H1 (cell line): Measurements from ENCODE around the gene ACSF2. TPM values are rescaled to one million over a fixed set of nuclear protein-coding genes. Genes with fewer than 3 reads are reported as not detected.

ENCODE experiments used
- CHD7 ChIP-seq: fragments of 300-600 bp; sonication (generic); IDR thresholded peaks from 2 replicates; pipeline ENCODE4 v1.7.1; 2012; ENCODE audit warnings: low read length, moderate library complexity, mild to moderate bottlenecking, inconsistent platforms; ENCODE audit not compliant: insufficient replicate concordance
- KDM4A ChIP-seq: IDR thresholded peaks from one replicate; pipeline ENCODE4 v1.7.1; 2012; ENCODE audit warnings: low read depth, mild to moderate bottlenecking, moderate library complexity, low read length, inconsistent platforms; ENCODE audit not compliant: severe bottlenecking
- ZNF274 ChIP-seq: IDR thresholded peaks from 2 replicates; pipeline ENCODE4 v1.7.0; 2012; ENCODE audit warnings: low read length, borderline replicate concordance; ENCODE audit errors: extremely low read depth
- polyA plus RNA-seq, 7 experiments: library from polyadenylated mRNA; depleted of rRNA in 3 of 7; stranded (reverse) in 5 of 7; unstranded in 2 of 7; fragments of >200 nt in 5 of 7; fragments of 200-250 nt in 2 of 7; gene quantifications; 1 replicate in 5 of 7; 2 replicates in 1 of 7; 4 replicates in 1 of 7; pipeline versions ENCODE4 v1.2.1 to v1.2.3, GENCODE V29; 2011 to 2013; ENCODE audit warnings: missing spikeins in 2 of 7, mixed read lengths in 2 of 7
- total RNA-seq: library from RNA; stranded (reverse); fragmentation: NEBNext Ultra II Directional; extraction: Animal tissue kit (Norgen Biotek cat#: 25700); gene quantifications from 2 replicates; pipeline ENCODE4 v1.2.1, GENCODE V29; 2021

ACSF2 gene
- total and polyA plus RNA-seq, 2 of the 8 experiments (the other 6 are each of a cell fraction or from before 2014, with no cell fraction given) = 14.5 to 16.3 TPM

GRCh38 chr17:50407921-50408320 is 18.1 kb upstream of the ACSF2 start (continued):
- TF ChIP-seq CHD7 = no peak
- no peak for TF ChIP-seq KDM4A
- TF ChIP-seq ZNF274 = no peak
